Measurements from ENCODE around the gene SOSTDC1. TPM values are rescaled to one million over a fixed set of nuclear protein-coding genes. Genes with fewer than 3 reads are reported as not detected.
"Not testable (repeated sequence)": the region's sequence is repeated elsewhere in the genome, so short reads cannot be mapped to it uniquely, and the experiment has no call there.

SOSTDC1 gene
- 10 to 100 TPM in 8 of 10 donors, 1 to 10 TPM in 2; 5.7 to 27.6 (median 21.1) TPM for polyA plus RNA-seq (ENCODE audit: insufficient read length in 10 of 10)
- long read RNA-seq, donor 1, transcript SOSTDC1-201 (2 exons, 1,869 nt) = major isoform, 12 of 12 reads
- long read RNA-seq, donor 1, partial matches to known transcripts = 0 of 12 reads
- long read RNA-seq, donor 1, other reads (novel, unspliced or antisense) = 0 of 12 reads
- long read RNA-seq, donor 2, transcript SOSTDC1-201 (2 exons, 1,869 nt) = major isoform, 9 of 9 reads
- long read RNA-seq, donor 2, partial matches to known transcripts = 0 of 9 reads
- long read RNA-seq, donor 2, other reads (novel, unspliced or antisense) = 0 of 9 reads
- long read RNA-seq, donor 3 = 0 reads
- long read RNA-seq, donor 4, transcript SOSTDC1-201 (2 exons, 1,869 nt) = major isoform, 7 of 7 reads
- long read RNA-seq, donor 4, partial matches to known transcripts = 0 of 7 reads
- long read RNA-seq, donor 4, other reads (novel, unspliced or antisense) = 0 of 7 reads
- long read RNA-seq, donor 5, transcript SOSTDC1-201 (2 exons, 1,869 nt) = major isoform, 8 of 8 reads
- long read RNA-seq, donor 5, partial matches to known transcripts = 0 of 8 reads
- long read RNA-seq, donor 5, other reads (novel, unspliced or antisense) = 0 of 8 reads
- long read RNA-seq, donor 6, transcript SOSTDC1-201 (2 exons, 1,869 nt) = major isoform, 10 of 18 reads
- long read RNA-seq, donor 6, partial matches to known transcripts = 8 of 18 reads
- long read RNA-seq, donor 6, other reads (novel, unspliced or antisense) = 0 of 18 reads
- long read RNA-seq, donor 7, partial matches to known transcripts = 0 of 4 reads
- long read RNA-seq, donor 7, other reads (novel, unspliced or antisense) = 0 of 4 reads
- long read RNA-seq, donor 8, transcript SOSTDC1-201 (2 exons, 1,869 nt) = major isoform, 9 of 9 reads
- long read RNA-seq, donor 8, partial matches to known transcripts = 0 of 9 reads
- long read RNA-seq, donor 8, other reads (novel, unspliced or antisense) = 0 of 9 reads
- long read RNA-seq, donor 9, partial matches to known transcripts = 0 of 1 reads
- long read RNA-seq, donor 9, other reads (novel, unspliced or antisense) = 0 of 1 reads

- DNase-seq = peak; percentile 69 to 91 (median 79)
Observed at GRCh38 chr7:16465469-16466361, at the start of gene SOSTDC1. Gene SOSTDC1, minus strand, starts transcription at chr7:16465738. Its CDS starts 70 bp downstream, at chr7:16465668.

DNA sequence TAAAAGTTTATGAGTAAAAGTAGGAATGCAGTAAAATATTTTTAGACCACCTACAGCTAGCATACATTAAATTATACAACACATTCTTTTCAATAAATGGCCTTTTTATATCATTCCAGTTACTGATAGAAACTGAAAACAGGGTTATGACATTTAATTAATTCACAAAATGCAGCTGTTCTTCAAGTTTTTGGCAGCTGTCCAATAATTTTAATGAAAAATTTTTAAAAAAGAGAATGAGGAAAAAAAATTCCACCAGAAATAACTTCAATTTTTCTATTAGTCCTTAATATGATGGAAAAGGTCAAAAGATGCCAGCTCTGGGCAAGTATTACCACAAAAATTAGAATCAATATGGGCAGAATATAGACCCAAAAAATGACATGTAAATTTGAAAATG is 49.2 kb upstream of the SOSTDC1 start:
- DNase-seq = no peak

DNA sequence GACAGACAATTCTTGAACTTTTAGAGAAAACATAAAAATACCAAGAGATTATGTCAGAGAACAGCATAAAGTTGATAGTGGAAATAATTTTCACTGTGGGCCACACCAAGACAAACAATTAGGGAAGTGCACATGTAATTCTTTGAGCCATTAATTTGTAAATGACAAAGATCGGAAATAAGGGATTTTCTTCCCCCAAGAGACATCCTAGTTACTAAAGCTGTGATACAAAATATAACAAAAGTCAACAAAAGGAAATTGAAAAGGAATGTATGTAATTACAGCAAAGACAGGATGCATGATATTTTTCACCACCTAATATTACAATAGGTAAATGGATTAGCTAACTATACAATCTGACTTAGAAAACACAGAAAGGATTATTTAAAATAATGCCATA is 48.7 kb upstream of the SOSTDC1 start:
- DNase-seq = no peak

- DNase-seq = no peak
Observed at GRCh38 chr7:16512097-16512496, 46.6 kb upstream of the SOSTDC1 start.

- no peak for DNase-seq
Observed at GRCh38 chr7:16511314-16511713, 45.8 kb upstream of the SOSTDC1 start.

DNA sequence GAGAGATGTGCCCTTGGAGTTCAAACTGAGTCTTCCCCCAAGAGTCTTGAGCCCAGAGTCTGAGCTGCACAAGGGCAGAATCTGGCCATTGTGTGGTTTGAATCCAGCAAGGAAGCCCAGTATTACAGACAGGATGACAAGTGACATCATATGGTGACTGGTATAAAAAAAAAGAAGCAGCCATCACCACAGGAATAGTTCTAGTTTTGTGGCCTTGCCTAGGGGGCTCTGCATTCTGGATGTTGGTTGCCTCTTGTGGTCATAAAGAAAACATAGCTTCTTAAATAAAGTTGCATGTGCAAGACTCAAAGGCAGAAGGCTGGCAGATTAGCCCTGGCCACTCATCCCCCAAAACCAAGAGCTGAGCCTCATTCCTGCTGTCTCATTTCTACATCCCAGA is 44.3 kb upstream of the SOSTDC1 start:
- DNase-seq = no peak

- DNase-seq = not testable (repeated sequence)
Observed at GRCh38 chr7:16506422-16506821, 40.9 kb upstream of the SOSTDC1 start.

DNA sequence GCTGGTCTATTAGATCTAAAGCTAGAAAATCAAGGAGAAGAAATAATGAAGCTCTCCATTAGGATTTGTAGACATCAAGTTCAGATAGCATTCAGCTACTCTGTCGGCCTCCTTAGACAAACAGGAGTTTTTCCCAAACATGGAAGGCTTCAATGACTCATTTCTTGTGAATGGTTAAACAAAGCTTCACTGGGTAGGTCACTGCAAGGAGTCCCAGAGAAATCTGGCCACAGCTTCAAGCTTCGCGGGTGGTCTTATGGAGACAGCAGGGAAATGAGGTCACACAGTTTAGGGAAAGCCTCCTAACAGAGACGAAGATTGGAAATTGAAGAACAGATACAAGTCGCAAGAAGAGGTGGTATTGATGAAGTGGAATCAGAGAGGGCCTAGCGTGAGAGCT is 38.5 kb upstream of the SOSTDC1 start:
- peak in 1 of 3 donors; percentile 21 for DNase-seq

DNA sequence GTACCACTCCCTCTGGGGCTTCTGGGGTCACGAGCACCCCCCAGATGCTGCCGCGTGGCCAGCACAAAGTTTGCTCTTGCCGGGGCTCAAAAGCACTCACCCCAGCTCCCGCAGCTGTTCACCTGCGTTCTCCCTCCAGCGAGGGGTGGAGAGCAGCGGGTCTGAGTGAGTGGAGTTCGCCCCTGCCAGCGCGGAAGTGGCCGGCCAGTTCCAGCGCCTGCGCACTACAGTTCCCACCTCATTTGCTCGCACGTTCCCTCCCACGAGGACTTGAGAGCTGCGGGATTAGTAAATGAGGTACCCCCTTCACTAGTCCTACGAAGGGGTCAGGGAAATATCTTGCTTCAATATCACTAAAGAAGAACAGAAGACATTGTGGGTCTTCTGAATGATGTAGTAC is 36.8 kb upstream of the SOSTDC1 start:
- no peak for DNase-seq

DNA sequence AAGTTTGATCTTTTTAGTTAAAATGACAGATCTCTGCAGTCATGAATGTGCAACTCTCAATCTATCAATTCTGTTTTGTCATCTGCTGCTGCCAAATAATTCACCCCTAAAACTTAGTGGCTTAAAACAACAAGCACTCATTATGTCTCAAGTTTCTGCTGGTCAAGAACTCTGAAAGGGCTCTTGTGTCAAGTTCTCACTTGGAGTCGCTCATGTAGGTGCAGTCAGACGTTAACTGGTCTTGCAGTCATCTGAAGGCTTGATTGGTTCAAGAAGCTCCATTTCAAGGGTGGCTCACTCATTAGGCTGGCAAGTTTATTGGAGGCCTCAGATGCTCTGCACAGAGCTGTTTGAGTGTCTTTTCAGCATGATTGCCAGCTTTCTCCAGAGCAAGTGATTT is 32.6 kb upstream of the SOSTDC1 start:
- DNase-seq = no peak

GRCh38 chr7:16494955-16495719 is 29.6 kb upstream of the SOSTDC1 start:
- no peak for DNase-seq

GRCh38 chr7:16494551-16494950 is 29.0 kb upstream of the SOSTDC1 start:
- no peak for DNase-seq

DNA sequence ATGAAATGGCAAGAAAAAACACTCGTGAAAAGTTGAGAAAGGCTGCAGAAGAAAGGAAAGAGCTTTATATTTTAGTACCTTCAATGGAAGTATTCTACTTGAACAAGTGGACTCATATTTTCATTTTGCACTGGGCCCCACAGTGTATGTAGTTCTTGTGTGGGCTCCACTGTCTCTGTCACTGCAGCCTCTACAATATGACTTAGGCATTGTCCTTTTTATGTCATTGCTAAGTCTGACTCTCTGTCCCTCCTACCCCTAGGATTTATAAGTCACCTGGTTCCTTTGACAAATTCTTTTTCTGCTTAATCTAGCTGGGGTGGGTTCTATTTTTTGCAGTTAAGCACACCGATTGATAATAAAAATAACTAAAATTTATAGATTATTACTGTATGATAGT is 27.7 kb upstream of the SOSTDC1 start:
- DNase-seq = no peak

DNA sequence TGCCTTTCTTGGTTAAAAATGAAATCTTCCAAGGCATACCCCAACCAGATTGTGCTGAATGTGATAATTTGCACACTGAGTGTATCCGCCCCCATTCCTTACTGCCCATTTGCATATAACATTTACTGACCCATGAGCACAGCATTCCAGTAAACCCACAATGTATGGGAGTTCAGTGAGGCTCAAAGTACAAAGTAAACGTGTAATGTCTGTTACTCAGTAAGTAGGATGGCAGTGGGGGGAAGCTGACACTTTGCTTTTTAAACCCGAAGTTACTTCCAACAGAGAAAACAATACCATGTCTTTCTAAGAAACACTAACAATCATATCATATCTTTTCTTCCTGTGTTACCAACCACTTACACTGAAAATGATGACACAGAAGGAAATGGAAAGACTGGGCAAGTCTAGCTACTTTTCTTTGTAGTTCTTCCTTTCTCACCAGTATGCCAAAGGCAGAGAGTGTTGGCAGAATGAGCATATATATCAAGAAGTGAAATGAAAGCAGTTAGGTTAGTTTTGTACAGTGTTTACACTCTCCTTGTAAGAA is 27.1 kb upstream of the SOSTDC1 start:
- DNase-seq = peak in 1 of 3 donors; percentile 1

DNA sequence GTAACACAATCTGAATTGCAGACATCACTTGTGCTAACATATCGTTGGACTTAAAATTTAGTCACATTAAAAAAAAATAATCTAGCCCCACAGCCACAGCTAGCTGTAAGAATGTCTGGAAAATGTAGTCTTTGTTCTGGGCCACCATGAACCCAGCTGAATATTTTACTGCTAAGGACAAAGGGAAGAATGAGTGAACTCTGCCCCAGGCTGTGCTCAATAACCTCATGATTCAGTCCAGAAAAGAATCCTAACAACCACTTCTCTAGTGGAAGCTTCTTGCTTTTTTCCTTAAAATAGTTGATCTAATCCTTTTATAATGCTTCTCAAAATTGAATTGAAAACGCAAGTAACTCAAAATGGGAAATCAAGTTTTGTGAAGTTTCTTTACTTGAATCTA is 25.6 kb upstream of the SOSTDC1 start:
- DNase-seq = no peak

- no peak for DNase-seq
Observed at GRCh38 chr7:16484453-16485158, 19.1 kb upstream of the SOSTDC1 start.

DNA sequence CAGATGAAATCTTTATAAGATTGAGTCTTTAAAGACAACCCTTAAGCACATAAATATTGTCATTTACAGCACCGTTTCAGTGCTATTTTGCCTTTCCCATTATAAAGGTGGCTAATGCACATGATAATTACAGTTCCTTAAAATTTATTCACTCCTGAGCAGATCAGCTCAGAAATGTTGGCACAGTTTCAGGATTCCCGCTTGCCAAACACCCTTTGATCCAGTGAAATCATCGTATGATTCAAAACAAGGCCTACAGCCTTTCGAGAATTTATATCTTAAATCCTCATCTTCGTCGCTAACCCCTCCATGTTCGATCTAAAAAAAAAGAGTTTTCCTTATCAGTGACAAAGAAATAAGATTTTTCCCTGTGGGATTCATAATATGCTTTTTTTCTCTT is 14.1 kb upstream of the SOSTDC1 start:
- DNase-seq = no peak

GRCh38 chr7:16479161-16479560 is 13.6 kb upstream of the SOSTDC1 start:
- DNase-seq = no peak

DNA sequence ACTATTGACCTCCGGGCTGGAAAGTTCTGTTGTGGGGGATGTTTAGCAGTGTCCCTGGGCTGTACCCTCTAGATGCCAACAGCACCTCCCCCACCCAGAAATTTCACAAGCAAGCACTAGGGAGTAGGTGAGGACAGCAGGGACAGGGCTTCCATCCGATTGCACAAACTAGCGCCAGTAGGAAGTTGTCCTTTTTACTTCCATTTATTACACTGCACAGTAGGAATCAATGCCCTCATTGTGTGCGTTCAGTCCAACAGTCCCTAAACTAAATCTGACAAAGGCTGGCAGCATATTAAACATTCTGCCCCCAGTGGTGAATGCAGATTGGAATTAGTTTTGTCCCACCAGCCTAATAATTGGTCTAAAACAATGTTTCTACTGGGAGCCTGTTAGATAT is 6.4 kb upstream of the SOSTDC1 start:
- no peak for DNase-seq
